Left ventricle myocardium superior (tissue), 1 donor: ENCODE results near the gene CATSPER3. TPM values are rescaled to one million over a fixed set of nuclear protein-coding genes. Genes with fewer than 3 reads are reported as not detected.

Experiments used
- ATAC-seq: fragments of 200-7000 bp; cut with Tn5 transposase; one replicate; pipeline ENCODE4 v1.9.1; 2020; ENCODE audit warnings: mild to moderate bottlenecking, moderate library complexity
- DNase-seq: peaks from one replicate; pipeline ENCODE4 v3.0.0-alpha.2; 2020
- intact Hi-C: fragments of 100-400 bp; cut with micrococcal nuclease; formaldehyde crosslinking; loops from one replicate; pipeline ENCODE4 v1.11.0; 2022
- microRNA-seq: library from miRNA; unstranded; fragments of <30 nt; microRNA quantifications from one replicate; pipeline ENCODE4 v1.2.0, GENCODE V29; 2020; ENCODE audit warnings: borderline number of aligned reads
- total RNA-seq: library from RNA; stranded (reverse); fragmentation: NEBNext Ultra II Directional; extraction: Animal tissue kit (Norgen Biotek cat#: 25700); gene quantifications from one replicate; pipeline ENCODE4 v1.2.1, GENCODE V29; 2021
- donor health status: DM: no; HTN: yes; CAD: no; lungs with severe emphysema.

CATSPER3 gene
- total RNA-seq, 1 donor from 2014 or later: 0.74 TPM

DNA sequence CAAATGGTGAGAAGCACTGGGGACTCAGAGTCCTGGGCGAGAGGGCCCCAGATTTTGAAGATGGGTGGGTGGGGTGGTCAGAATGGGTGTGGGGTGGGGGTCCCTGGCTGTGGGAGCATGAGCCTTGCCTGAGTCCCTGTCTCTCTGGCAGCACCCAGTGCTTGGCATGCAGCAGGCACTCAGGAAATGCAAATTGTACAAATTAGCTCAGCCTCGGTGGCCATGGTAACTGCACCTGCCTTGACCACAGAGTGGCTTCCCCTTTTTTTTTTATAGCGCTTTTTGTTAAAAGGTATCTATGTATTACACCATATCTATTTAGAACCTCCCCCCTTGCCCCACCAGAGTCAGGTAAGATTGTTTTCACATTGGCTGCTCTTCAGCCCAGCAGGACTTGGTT, 85.6 kb downstream of the CATSPER3 start:
- DNase-seq: no peak
- intact Hi-C loops: no loop called here
- no peak for ATAC-seq

DNA sequence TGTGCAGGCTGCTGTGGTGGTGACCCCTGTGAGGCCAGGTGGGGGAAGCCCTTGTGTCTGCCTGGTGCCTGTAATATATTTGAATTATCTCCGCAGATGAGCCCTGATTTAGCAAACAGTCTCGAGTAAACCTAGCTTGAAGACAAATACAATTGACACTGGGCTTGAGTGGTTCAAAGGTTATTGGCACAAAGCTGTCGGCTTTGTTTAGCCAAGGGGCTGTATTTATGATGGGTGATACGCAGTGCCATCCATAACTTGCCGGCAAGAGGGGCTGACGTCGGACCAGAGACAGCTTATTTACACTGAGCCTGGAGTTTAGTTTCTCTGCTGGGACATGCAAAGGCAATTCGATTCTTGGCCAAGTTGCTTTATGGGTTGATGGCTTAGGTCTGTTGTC, 86.3 kb downstream of the CATSPER3 start:
- intact Hi-C loops: no loop called here
- DNase-seq (no peak), ATAC-seq (no peak)

DNA sequence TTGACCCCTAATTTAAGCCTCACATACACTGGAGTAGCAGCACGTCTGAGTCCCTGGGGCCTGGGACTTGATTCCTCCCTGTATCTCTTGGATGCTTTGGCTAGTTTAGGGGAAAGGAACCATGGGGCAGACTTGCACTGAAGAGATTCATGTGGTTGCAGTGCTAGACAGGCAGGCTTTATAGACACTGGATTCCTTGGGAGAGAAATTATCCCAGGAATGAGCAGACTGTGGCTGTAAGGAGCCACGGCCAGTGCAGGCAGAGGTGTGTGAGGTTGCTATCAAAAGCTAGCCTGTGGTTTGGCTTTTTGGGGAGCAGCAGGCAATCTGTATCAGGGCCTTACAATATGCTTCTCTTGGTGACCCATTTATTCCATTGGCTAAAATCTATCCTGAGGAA, 86.8 kb downstream of the CATSPER3 start:
- DNase-seq (no peak), ATAC-seq (no peak)
- intact Hi-C loops: no loop called here

DNA sequence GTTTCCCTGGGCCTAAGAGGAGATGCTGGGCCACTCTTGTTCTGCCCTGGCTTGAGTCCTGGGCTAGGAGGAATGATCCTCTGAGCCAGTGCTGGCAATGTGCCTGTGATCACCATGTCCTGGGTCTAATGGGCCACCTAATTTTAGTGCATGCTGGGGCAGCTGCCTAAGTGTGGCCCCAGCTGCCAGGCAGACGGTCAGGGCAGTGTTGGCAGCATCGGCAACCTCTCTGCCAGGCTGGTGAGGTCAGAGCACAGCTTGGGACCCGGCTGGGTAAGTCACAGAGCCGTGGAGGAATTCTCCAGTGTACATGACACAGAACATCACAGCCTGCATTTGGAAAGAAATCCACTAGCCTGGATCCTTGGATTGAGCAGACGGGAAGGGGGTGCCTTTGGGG, 87.7 kb downstream of the CATSPER3 start:
- intact Hi-C loops: no loop called here
- DNase-seq (peak; percentile 87), ATAC-seq (peak; percentile 99)

DNA sequence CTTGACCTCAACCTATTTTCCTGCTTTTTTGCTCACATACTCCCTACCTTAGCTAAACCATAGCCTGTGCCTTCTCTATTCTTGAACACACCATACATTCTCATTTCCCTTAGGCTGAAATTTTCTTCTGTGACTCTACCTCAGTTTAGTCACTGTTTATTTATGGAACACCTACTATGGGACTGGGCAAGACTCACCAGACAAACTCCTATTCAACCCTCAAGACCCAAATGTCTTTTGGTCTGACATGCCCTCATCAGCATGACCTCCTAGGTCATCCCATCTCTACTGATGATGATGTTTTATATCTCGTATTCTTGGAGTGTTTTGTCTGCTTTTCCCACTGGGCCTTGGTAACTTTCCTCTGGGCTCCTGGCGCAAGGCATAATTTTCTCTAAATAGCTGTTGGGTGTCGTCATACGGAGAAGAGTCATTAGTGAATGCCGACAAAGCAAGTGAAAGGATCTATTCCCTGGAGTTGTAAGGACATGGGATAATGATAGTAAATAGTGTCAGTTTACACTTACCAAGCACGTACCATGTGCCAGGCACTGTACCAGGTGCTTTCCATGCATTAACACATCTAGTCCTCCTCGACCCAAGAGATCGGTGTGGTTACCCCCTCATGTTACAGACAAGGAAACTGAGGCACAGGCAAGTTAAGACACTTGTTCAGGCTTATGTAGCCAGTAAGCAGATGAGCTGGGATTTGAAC, 88.8 kb downstream of the CATSPER3 start:
- no peak for ATAC-seq
- no peak for DNase-seq
- intact Hi-C loops: no loop called here

DNA sequence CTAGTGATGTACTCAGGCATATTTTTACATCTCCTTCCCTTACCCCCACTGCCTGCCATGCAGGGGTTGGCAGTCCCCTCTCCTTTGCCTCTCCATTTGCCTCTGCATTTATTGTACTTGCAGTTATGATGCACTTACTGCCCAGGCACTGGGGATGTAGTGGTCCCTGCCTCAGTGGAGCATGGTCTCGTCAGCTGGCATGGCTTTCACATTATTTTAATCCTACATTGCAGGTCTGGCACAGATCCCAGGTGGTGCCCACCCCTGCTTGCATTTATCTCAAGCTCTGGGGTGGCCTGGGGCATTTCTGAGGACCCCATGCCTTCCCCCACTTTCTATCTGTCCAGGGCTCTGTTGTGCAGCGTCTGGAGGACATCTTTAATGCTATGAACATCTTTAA, 89.5 kb downstream of the CATSPER3 start:
- ATAC-seq (no peak), DNase-seq (no peak)
- intact Hi-C loops: no loop called here

DNA sequence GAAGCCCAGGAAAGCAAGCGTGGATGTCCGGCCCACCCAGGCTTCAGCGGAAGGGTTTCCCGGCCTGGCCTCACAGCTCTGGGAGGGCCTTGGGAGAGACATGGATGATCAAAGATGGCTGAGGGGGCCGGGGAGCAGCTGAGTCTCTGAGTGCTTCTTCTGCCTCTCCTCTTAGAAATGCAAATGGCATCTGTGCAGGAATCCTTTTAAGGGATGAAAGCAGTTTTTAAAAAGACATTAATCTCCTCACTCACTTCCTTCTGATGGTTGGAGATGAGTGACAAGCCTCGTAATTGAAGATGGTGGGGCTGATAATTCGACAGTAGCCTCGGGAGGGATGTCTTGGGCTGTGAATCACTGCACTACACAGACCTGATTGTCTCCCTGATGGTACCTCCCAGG, 90.6 kb downstream of the CATSPER3 start:
- DNase-seq (no peak), ATAC-seq (no peak)
- intact Hi-C loops: no loop called here

DNA sequence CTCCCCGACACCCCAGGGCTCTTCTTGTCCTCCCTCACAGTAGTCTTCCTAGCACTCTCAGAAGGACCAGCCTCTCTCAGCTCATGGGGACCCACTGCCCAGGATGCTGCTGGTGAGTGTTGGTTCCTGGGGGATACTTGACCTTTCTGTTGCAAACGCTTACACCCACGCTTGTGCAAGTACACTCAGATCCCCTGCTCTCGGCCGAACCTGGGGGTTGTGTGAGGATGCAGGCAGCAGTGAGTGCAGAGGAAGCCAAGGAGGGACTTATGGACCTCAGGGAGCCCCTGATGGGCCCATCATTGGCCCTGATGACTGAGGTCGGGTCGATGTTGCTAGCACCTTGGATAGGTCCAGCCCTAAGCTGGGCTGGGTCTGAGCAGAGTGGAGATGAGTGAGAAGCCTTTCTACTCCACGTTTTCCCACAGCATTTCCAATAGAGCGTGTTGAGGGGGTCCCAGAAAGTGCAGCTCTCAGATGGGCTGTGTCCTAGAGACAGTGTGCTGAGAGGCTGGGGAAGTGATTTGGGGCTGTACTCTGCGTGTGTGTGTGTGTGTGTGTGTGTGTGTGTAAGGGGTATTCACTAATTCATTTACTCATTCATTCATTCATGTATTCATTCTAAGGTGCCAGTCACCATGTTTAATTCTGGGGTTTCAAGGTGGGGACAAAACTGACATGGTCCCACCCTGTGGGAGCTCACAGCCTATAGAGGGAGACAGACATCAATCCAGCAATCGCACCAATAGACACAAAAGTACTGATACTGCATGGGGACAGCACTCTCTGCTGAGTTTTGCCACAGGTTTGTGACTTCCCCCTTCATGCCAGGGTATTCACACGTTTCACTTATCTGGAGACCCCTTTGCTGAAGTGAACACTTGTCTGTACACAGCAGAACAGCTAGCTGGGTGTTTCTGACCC, 91.6 kb downstream of the CATSPER3 start:
- intact Hi-C loops: no loop called here
- no peak for ATAC-seq
- no peak for DNase-seq

DNA sequence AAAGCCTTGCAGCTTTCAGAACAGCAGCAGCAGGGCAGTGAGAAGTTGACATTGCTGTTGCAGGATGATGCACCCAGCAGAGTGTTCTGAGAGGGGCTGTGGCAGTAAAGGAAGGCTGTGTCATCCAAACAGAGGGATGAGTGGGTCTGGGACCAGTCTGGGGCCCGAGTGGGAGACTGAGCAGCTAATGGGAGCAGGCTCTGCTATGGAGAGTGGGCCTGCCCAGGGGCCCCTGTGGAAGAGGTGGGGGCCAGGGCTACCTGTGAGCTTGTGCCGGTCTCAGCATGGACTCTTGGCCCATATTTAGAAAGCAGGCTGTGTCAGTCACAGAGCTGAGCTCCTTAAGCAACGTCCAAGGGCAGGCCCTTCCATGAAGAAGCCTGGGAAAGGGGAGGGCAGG, 92.3 kb downstream of the CATSPER3 start:
- no peak for ATAC-seq

DNA sequence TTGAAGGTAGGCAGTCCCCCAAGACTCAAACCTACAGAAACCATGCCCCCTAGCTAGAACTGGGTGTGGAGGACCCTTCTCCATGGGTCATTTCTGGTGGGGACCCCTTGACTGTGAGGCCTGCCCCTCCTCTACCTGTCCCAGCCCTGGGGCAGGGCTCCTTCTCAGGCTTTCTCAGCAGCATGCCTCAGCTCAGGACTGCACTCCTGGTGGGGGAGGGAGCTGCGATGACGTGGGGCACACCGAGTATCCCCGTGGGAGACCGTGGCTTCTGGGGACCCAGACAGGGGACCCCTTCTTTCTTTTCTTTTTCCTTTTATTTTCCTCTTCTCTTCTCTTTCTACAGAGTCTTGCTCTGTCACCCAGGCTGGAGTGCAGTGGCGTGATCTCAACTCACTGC, 93.3 kb downstream of the CATSPER3 start:
- no peak for ATAC-seq
- DNase-seq: no peak
- intact Hi-C loops: no loop called here

More for the DNA sequence above, 92.3 kb downstream of the CATSPER3 start:
- intact Hi-C loops: no loop called here
- no peak for DNase-seq

Small RNA genes within 50 kb of the gene (microRNA-seq; reads per million reads assigned to microRNA genes)
- not detected for gene MIR4461

Other genes with a start within 250 kb of the CATSPER3 start
- 17.3 TPM for gene CAMLG, start 229.4 kb upstream of the CATSPER3 start, total RNA-seq
- gene DDX46, start 209.1 kb upstream of the CATSPER3 start, total RNA-seq: 32.8 TPM
- gene C5orf24, start 121.9 kb upstream of the CATSPER3 start, total RNA-seq: 25.6 TPM
- 46.5 TPM for gene TXNDC15, start 93.5 kb upstream of the CATSPER3 start, total RNA-seq
- gene PCBD2, start 62.8 kb upstream of the CATSPER3 start, total RNA-seq: 25.1 TPM
- gene PITX1, start 66.3 kb downstream of the CATSPER3 start, total RNA-seq: not detected